Uterus (tissue), 4 donors: ENCODE data around the gene SLC36A2. TPM values are rescaled to one million over a fixed set of nuclear protein-coding genes. Genes with fewer than 3 reads are reported as not detected.

Source experiments
- DNase-seq, 2 donors: peaks; one replicate each; pipeline ENCODE4 v3.0.0-alpha.2; 2019 to 2020
- H3K27ac ChIP-seq, 2 donors: fragments of 200-600 bp; sonication (generic); 1 replicate in 1 of 2; 2 replicates in 1 of 2; pipeline ENCODE4 v1.5.1; 2016 to 2018
- H3K27me3 ChIP-seq, 2 donors: fragments of 200-600 bp; sonication (generic); one replicate each; pipeline ENCODE4 v1.5.1; 2018 to 2019; ENCODE audit warnings: control low read depth in 1 of 2
- H3K36me3 ChIP-seq, 2 donors: fragments of 200-600 bp; sonication (generic); one replicate each; pipeline ENCODE4 v1.5.1; 2019; ENCODE audit warnings: control low read depth in 1 of 2
- H3K4me1 ChIP-seq, 2 donors: fragments of 200-600 bp; sonication (generic); one replicate each; pipeline ENCODE4 v1.5.1; 2018 to 2019; ENCODE audit warnings: control low read depth in 1 of 2
- H3K4me3 ChIP-seq, 2 donors: fragments of 200-600 bp; sonication (generic); 1 replicate in 1 of 2; 2 replicates in 1 of 2; pipeline ENCODE4 v1.5.1; 2018 to 2019; ENCODE audit warnings: mild to moderate bottlenecking in 1 of 2
- H3K9me3 ChIP-seq, 2 donors: fragments of 200-600 bp; sonication (generic); one replicate each; pipeline ENCODE4 v1.5.1; 2019; ENCODE audit warnings: control low read depth in 1 of 2
- CTCF ChIP-seq, 4 experiments: fragments of 200-600 bp in 2 of 4; fragments of 450-650 bp in 2 of 4; sonication (generic) in 2 of 4; IDR thresholded peaks; one replicate each; pipeline ENCODE4 v1.5.1; 2016 to 2019; ENCODE audit warnings: antibody characterized with exemption in 4 of 4, mild to moderate bottlenecking in 2 of 4, moderate library complexity in 1 of 4
- POLR2A ChIP-seq, 2 donors: fragments of 450-650 bp; IDR thresholded peaks; one replicate each; pipeline ENCODE4 v1.6.1; 2016; ENCODE audit warnings: antibody characterized with exemption in 2 of 2, mild to moderate bottlenecking in 1 of 2, moderate library complexity in 1 of 2
- intact Hi-C: fragments of 100-400 bp; cut with DNase I; formaldehyde crosslinking; loops from one replicate; pipeline ENCODE4 v1.15.1; 2023; ENCODE audit warnings: low total_unique reads
- total RNA-seq, 4 donors: library from RNA; depleted of rRNA in 3 of 4; stranded (reverse); fragments of >200 nt in 3 of 4; gene quantifications; one replicate each; pipeline versions ENCODE4 v1.1.0 to v1.2.4, GENCODE V29; 2014 to 2023
- donor health status: DM: yes; HTN: yes; CAD: no.

Gene SLC36A2
- total RNA-seq, 4 donors from 2014 or later, result not detected

- TF ChIP-seq POLR2A (IDR thresholded peaks at IDR 0.05), result no peak
- no peak for TF ChIP-seq CTCF (IDR thresholded peaks at IDR 0.05)
- H3K4me3 ChIP-seq, result no peak overlapping the region
- H3K36me3 ChIP-seq, result no peaks in the 10 kb centered on the region
- H3K9me3 ChIP-seq, result no peaks in the 10 kb centered on the region
- no peaks in the 10 kb centered on the region for H3K4me1 ChIP-seq
- no peak for DNase-seq
- intact Hi-C loops, result no loop called here
- H3K27me3 ChIP-seq, result no peaks in the 10 kb centered on the region
- H3K27ac ChIP-seq, result no peak overlapping the region
Measured at GRCh38 chr5:151270599-151270998, 76.8 kb downstream of the SLC36A2 start.

GRCh38 chr5:151267491-151268260, 79.7 kb downstream of the SLC36A2 start:
- Histone ChIP-seq H3K4me3 (no peak overlapping the region), H3K4me1 (no peaks in the 10 kb centered on the region), H3K27me3 (no peaks in the 10 kb centered on the region), H3K9me3 (no peaks in the 10 kb centered on the region), H3K27ac (no peak overlapping the region), H3K36me3 (no peaks in the 10 kb centered on the region)
- intact Hi-C loops, result no loop called here
- no peak for TF ChIP-seq CTCF (IDR thresholded peaks at IDR 0.05)
- no peak for TF ChIP-seq POLR2A (IDR thresholded peaks at IDR 0.05)
- no peak for DNase-seq

Other genes starting within 250 kb of the SLC36A2 start
- gene ANXA6, start 189.8 kb downstream of the SLC36A2 start, total RNA-seq, result 100 to 1,000 TPM; 131 to 346 (median 252) TPM
- gene CCDC69, start 123.5 kb downstream of the SLC36A2 start, total RNA-seq, result 10 to 100 TPM; 19.5 to 76.2 (median 40.6) TPM
- gene GM2A, start 94.4 kb downstream of the SLC36A2 start, total RNA-seq, result 10 to 100 TPM; 14.7 to 33.8 (median 23.8) TPM
- not detected for gene SLC36A3, start 43.8 kb downstream of the SLC36A2 start, total RNA-seq
- 10 to 100 TPM in 1 of 4 donors, 1 to 10 TPM in 3; 5.0 to 10.1 (median 5.8) TPM for gene SLC36A1, start 100.0 kb upstream of the SLC36A2 start, total RNA-seq
- 1 to 10 TPM in 1 of 4 donors, under 1 TPM in 1, not detected in 2; 0.12 to 9.1 TPM for gene FAT2, start 243.8 kb upstream of the SLC36A2 start, total RNA-seq